ENCODE measurements around the gene HS3ST5. TPM values are rescaled to one million over a fixed set of nuclear protein-coding genes. Genes with fewer than 3 reads are reported as not detected.
A peak's percentile ranks its signal among the peaks of the same experiment; 100 is the strongest.

Gene HS3ST5
- total and polyA plus RNA-seq, 8 donors = 0.05 to 2.2 TPM; not detected in 6

- H3K27ac ChIP-seq = no peak overlapping the region
- H3K4me3 ChIP-seq = no peak overlapping the region
- no peak for TF ChIP-seq EP300 (IDR thresholded peaks at IDR 0.05)
- no peak for TF ChIP-seq POLR2A (IDR thresholded peaks at IDR 0.05)
- TF ChIP-seq POLR2AphosphoS5 (IDR thresholded peaks at IDR 0.05) = no peak
- TF ChIP-seq CTCF (IDR thresholded peaks at IDR 0.05) = no peak
- peaks cover 0 to 4% (median 0%) of the 10 kb centered on the region in 4 donors for H3K9me3 ChIP-seq
- H3K27me3 ChIP-seq = no peaks in the 10 kb centered on the region
- H3K4me1 ChIP-seq = no peaks in the 10 kb centered on the region
- no peak for DNase-seq
- intact Hi-C loops (cut with DNase I; ENCODE audit: low total_unique reads) = no loop called here
- H3K36me3 ChIP-seq = no peaks in the 10 kb centered on the region
- 83 to 92% (median 87%) methylated on average over 3 of the region's 3 CpGs for WGBS, 5 donors
Measured at GRCh38 chr6:114203460-114203859, 139.4 kb downstream of the HS3ST5 start.

GRCh38 chr6:114202389-114202788 is 140.4 kb downstream of the HS3ST5 start:
- peaks cover 0 to 4% (median 0%) of the 10 kb centered on the region in 4 donors for H3K9me3 ChIP-seq
- no peaks in the 10 kb centered on the region for H3K4me1 ChIP-seq
- TF ChIP-seq EP300 (IDR thresholded peaks at IDR 0.05) (no peak), POLR2A (IDR thresholded peaks at IDR 0.05) (no peak), CTCF (IDR thresholded peaks at IDR 0.05) (no peak), POLR2AphosphoS5 (IDR thresholded peaks at IDR 0.05) (no peak)
- no peak overlapping the region for H3K27ac ChIP-seq
- no peaks in the 10 kb centered on the region for H3K27me3 ChIP-seq
- DNase-seq = no peak
- intact Hi-C loops (cut with DNase I; ENCODE audit: low total_unique reads) = no loop called here
- H3K4me3 ChIP-seq = no peak overlapping the region
- no peaks in the 10 kb centered on the region for H3K36me3 ChIP-seq

GRCh38 chr6:114200891-114201290 is 141.9 kb downstream of the HS3ST5 start:
- WGBS, 5 donors = 50 to 77% (median 55%) methylated on average over 3 of the region's 3 CpGs
- no peak overlapping the region for H3K4me3 ChIP-seq
- H3K36me3 ChIP-seq = no peaks in the 10 kb centered on the region
- DNase-seq = peak in 1 of 2 donors; percentile 37
- H3K27me3 ChIP-seq = no peaks in the 10 kb centered on the region
- intact Hi-C loops (cut with DNase I; ENCODE audit: low total_unique reads) = no loop called here
- H3K27ac ChIP-seq = no peak overlapping the region
- H3K4me1 ChIP-seq = peaks cover 0 to 5% (median 0%) of the 10 kb centered on the region in 4 donors
- TF ChIP-seq EP300 (IDR thresholded peaks at IDR 0.05) (no peak), POLR2A (IDR thresholded peaks at IDR 0.05) (no peak), POLR2AphosphoS5 (IDR thresholded peaks at IDR 0.05) (no peak), CTCF (IDR thresholded peaks at IDR 0.05) (no peak)
- H3K9me3 ChIP-seq = peaks cover 0 to 4% (median 0%) of the 10 kb centered on the region in 4 donors

GRCh38 chr6:114195631-114196403 is 147.0 kb downstream of the HS3ST5 start:
- Histone ChIP-seq H3K4me3 (no peak overlapping the region), H3K27me3 (no peaks in the 10 kb centered on the region), H3K36me3 (no peaks in the 10 kb centered on the region), H3K4me1 (peaks cover 0 to 26% (median 8%) of the 10 kb centered on the region in 4 donors), H3K27ac (no peak overlapping the region), H3K9me3 (no peaks in the 10 kb centered on the region)
- 68 to 81% (median 80%) methylated on average over 7 of the region's 7 CpGs for WGBS, 5 donors
- TF ChIP-seq POLR2A (IDR thresholded peaks at IDR 0.05) (no peak), CTCF (IDR thresholded peaks at IDR 0.05) (no peak), EP300 (IDR thresholded peaks at IDR 0.05) (no peak), POLR2AphosphoS5 (IDR thresholded peaks at IDR 0.05) (no peak)
- peak in 1 of 2 donors; percentile 8 for DNase-seq
- intact Hi-C loops (cut with DNase I; ENCODE audit: low total_unique reads) = no loop called here

Data from stomach (tissue), 9 donors.